SK-MEL-5 (cell line): ENCODE measurements around the gene ERC2. TPM values are rescaled to one million over a fixed set of nuclear protein-coding genes. Genes with fewer than 3 reads are reported as not detected.
"Not testable (repeated sequence)": the region's sequence is repeated elsewhere in the genome, so short reads cannot be mapped to it uniquely, and the experiment has no call there.

Experiments used
- DNase-seq: peaks from one replicate; pipeline ENCODE4 v3.0.0-alpha.2; 2016; ENCODE audit warnings: low read depth, low spot score
- in situ Hi-C: cut with HindIII; loops from 2 replicates; pipeline ENCODE4 v1.10.0; 2016; ENCODE audit warnings: low sequenced_read_pairs, high pct_unique_total_duplicates, low pct_unique_long_range_greater_than_20kb
- total RNA-seq: library from RNA; depleted of rRNA; stranded (reverse); fragments of >200 nt; shearing (Covaris generic); gene quantifications from 2 replicates; pipeline ENCODE4 v1.2.3, GENCODE V29; 2014

ERC2 gene
- total RNA-seq, 1 experiment from 2014 or later: 0.50 TPM

DNA sequence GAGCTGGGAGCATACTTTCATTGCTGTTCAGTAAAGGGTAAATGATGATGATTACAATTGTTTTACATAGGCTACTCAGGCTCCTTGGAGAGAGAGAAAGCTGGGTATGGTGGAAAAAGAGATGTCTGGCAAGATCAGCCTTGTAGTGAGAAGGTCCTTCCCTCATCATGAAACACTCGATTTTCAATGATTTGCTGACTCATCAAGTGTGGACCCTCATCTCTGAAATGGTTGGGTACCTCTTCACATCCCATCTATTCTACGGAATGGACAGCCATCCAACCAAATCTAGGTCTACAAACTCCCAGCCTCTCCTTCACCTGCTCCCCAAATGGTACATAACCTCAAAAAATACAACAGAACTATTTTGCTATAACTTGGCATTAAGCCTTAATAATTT lies 610.6 kb downstream of the ERC2 start:
- no peak for DNase-seq
- in situ Hi-C loops: no loop called here

- DNase-seq: no peak
- in situ Hi-C loops: no loop called here
Observed at GRCh38 chr3:55855311-55855710, 613.0 kb downstream of the ERC2 start.

GRCh38 chr3:55854494-55854893 lies 613.8 kb downstream of the ERC2 start:
- DNase-seq: no peak
- in situ Hi-C loops: no loop called here

DNA sequence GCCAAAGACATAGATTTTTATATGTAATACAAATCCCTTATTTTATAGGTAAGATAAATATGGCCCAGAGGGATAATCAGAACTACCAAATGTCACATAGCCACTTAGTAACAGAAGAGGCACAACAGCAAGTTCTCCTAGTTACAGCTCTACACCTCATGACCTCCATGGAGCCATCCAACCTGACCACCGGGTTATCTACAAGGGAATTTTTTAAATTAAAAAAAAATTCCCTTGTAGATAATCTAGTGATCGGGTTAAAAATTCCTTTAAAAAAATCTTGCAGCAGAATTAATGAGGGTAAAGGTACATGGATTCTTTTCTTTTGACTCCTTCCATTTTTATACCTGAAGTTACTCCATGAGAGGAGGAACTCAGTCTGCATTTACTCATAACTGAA lies 615.9 kb downstream of the ERC2 start:
- in situ Hi-C loops: no loop called here
- DNase-seq: no peak

DNA sequence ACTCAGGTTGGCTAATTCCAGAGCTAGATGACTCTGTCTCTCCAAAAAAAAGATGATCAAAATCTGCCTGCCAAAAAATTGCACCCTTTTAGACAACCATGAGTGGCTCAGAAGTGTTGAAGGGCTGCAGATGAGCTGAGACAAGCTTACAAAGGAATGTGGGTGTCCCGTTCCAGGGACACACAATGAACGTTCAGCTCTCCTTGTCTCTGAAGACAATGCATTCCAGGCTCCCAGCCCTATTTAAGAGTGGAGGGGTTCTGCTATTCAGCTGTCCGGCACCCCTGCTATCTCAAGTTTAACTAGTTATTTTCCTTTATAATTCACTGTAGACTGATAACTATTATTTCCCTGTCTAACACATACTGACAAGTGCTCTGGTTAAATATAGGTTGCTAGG lies 626.1 kb downstream of the ERC2 start:
- in situ Hi-C loops: no loop called here
- no peak for DNase-seq

GRCh38 chr3:55831876-55832275 lies 636.4 kb downstream of the ERC2 start:
- DNase-seq, in situ Hi-C loops: not testable (repeated sequence)

DNA sequence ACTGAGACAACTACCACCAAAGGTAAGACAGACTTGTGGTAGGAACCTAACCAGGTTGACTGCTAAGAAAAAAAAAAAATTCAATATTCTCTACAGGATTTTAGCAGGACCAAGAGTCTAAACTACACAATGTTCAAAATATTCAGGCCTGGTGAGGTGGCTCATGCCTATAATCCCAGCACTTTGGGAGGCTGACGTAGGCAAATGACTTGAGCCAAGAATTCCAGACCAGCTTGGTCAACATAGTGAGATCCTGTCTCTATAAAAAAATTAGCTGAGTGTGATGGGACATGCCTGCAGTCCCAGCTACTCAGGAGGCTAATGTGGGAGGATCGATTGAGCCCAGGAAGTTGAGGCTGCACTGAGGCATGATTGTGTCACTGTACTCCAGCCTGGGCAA lies 639.6 kb downstream of the ERC2 start:
- no peak for DNase-seq
- in situ Hi-C loops: no loop called here

GRCh38 chr3:55827786-55828185 lies 640.5 kb downstream of the ERC2 start:
- in situ Hi-C loops: no loop called here
- DNase-seq: no peak

DNA sequence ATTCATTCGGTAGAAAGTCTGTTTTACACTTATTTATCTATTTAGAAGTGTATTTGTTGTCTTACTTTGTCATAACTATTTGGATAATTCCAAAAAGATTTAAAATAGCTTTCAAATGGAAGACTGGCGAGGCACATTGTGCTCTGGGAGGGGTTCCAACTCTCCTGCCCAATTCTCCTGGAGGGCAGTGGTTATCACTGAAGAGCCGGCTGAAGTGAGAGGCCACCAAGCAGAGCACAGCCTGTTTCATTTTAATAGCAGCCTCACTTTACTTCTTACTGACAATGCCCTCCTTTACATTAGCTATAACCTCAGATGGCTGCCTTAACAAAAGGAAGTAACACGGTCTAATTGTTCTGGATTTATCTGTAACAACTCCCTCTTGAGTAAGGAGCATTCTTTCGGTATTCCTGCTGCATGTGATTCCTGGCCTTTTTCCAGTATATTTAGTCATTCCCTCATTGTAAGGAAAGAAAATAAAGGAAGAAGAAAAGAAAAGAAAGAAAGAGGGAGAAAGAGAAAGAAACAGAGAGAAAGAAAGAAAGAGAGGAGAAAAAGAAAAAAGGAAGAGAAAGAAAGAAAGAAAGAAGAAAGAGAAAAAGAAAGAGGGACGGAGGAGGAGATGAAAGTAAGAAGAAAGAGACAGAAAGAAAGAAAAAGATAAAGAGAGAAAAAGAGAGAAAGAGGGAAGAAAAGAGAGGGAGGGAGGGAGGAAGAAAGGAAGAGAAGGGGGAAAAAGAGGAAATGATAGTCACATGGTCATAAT lies 641.4 kb downstream of the ERC2 start:
- no peak for DNase-seq
- in situ Hi-C loops: no loop called here

GRCh38 chr3:55826097-55826496 lies 642.2 kb downstream of the ERC2 start:
- DNase-seq: no peak
- in situ Hi-C loops: no loop called here

DNA sequence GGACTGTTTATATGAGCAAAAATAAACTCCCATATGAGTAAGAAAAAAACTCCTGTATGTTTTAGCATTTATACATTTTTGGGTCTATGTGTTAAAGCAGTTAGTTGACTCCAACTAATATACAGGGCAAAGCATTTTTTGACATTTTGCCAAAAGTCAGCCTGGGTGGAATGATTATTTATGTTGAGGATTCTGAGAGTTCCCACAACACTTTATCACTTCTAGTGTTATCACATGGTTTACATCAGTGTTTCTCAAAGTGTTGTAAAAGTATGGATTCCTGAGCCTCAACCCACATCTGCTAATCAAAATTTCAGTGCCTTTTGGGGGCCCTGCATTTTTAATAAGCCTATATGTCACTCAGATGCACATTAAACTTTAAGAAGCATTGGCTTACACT lies 643.9 kb downstream of the ERC2 start:
- no peak for DNase-seq
- in situ Hi-C loops: no loop called here

DNA sequence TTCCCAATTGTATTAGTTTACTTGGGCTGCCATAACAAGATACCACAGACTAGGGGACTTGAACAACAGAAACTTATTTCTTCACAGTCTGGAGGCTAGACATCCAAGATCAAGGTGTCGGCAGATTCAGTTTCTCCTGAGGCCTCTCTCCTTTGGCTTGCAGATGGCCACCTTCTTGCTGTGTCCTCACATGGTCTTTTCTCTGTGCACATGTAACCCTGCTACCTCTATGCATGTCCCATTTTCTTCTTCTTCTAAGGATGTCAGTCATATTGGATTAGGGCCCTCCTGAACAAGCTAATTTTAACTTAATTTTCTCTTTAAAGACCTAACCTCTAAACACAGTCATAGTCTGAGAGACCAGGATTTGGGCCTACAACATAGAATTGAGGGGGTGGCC lies 644.4 kb downstream of the ERC2 start:
- in situ Hi-C loops: no loop called here
- no peak for DNase-seq

GRCh38 chr3:55823001-55823400 lies 645.3 kb downstream of the ERC2 start:
- no peak for DNase-seq
- in situ Hi-C loops: no loop called here

DNA sequence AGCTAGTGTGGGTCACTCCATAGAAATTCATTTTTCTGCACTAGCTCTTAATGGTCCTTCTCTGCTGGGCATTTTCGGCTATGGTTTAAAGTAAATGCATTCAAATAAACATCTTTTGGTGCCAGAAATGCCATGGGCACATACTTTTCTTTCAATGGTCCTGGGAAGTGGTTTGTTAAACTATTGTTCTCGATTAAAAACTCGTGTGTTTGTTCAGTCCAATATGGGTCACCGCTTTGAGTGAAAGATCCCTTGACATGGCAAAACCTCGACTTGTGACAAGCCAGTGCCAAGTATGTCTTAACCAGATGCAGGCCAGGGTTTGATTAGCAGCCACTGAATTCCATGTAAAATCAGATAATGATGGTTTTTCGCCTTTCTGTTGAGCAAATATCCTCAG lies 649.3 kb downstream of the ERC2 start:
- in situ Hi-C loops: no loop called here
- no peak for DNase-seq

- peak; percentile 18 for DNase-seq
- in situ Hi-C loops: no loop called here
Observed at GRCh38 chr3:55818485-55818884, 649.8 kb downstream of the ERC2 start.

DNA sequence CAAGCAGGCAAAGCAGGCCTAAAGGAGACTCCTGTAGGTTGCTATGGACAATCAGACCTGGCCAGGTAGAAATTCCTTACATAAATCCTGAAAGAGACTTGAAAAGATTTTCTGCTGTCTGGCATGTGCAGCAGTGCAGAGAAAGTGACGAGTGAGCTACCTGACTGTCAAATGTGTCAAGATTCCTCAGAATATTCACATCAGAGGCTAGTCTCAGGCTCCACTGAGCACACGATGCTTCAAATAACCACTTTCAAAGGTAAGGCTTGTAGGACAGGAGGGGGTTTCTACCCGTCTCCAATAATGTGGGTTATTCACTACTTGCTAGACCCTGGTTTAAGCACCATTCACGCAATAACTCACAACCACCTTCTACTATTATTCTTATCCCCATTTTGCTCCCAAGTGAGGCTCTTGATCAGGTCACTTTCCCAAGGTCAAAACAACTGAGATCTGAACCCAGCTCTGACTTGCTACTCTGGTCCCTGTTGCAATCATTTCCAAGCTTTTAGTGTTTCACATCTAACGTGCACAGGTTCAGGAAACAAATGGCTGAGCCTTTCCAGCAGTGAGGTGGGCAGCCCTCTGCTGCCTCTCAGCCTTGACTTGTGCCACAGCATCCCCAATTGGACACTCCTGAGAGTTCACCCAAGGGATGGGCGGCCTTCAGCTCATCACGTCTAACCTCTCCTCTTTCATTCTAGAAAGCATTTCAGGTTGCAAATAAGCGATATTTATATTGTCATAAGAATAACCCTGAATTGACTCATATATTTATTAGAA lies 651.3 kb downstream of the ERC2 start:
- in situ Hi-C loops: no loop called here
- DNase-seq: no peak

DNA sequence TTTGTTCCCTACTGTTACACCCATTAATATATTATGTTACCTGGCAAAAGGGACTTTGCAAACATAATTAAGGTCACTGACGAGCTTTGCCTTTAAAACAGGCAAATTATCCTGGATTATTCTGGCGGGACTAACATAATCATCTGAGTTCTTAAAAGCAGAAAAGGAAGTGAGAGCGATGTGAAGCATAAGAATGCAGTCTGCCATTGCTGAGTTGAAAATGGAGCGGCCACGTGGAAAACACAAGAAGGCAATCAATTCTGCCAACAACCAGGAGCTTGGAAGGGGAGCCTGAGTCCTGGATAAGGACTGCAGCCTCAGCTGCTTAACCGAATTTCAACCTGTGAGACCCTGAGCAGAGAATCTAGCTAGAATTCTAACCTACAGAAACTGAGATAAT lies 653.0 kb downstream of the ERC2 start:
- no peak for DNase-seq
- in situ Hi-C loops: no loop called here

- in situ Hi-C loops: no loop called here
Observed at GRCh38 chr3:55813268-55814097, 654.8 kb downstream of the ERC2 start.

More at GRCh38 chr3:55813268-55814097, 654.8 kb downstream of the ERC2 start:
- DNase-seq: no peak
